CD4-positive, alpha-beta memory T cell (primary cell): ENCODE results near the gene PDE4C. TPM values are rescaled to one million over a fixed set of nuclear protein-coding genes. Genes with fewer than 3 reads are reported as not detected.

ENCODE experiments used
- CTCF ChIA-PET: fragments of 350-600 bp; sonication (Branson Sonifier 250); formaldehyde crosslinking; loops from one replicate; lab custom pipeline; 2021; ENCODE audit warnings: inconsistent platforms; ENCODE audit not compliant: partially characterized antibody; lab: Charles Lee
- POLR2A ChIA-PET: fragments of 350-600 bp; sonication (Branson Sonifier 250); formaldehyde crosslinking; loops from one replicate; lab custom pipeline; 2021; ENCODE audit not compliant: partially characterized antibody; lab: Charles Lee
- DNase-seq, 5 donors: peaks; one replicate each; pipeline versions ENCODE4 v3.0.0 to v3.0.0-alpha.2; 2020 to 2022; ENCODE audit warnings: mixed read lengths in 1 of 5
- H3K27ac ChIP-seq: one replicate; pipeline ENCODE4 v1.7.0; 2013; ENCODE audit warnings: low read depth, low read length
- H3K27me3 ChIP-seq: 2 replicates; pipeline ENCODE4 v1.7.0; 2013; ENCODE audit warnings: mild to moderate bottlenecking, low read length, moderate library complexity; ENCODE audit not compliant: insufficient read depth
- H3K36me3 ChIP-seq: 2 replicates; pipeline ENCODE4 v1.7.0; 2013; ENCODE audit warnings: mild to moderate bottlenecking, low read length, moderate library complexity; ENCODE audit not compliant: insufficient read depth
- H3K4me1 ChIP-seq: 2 replicates; pipeline ENCODE4 v1.7.0; 2013; ENCODE audit warnings: mild to moderate bottlenecking, low read length, moderate library complexity; ENCODE audit not compliant: insufficient read depth
- H3K4me3 ChIP-seq, 2 donors: one replicate each; pipeline ENCODE4 v1.7.0; 2013; ENCODE audit warnings: low read length in 2 of 2, mild to moderate bottlenecking in 1 of 2
- H3K9me3 ChIP-seq, 2 donors: one replicate each; pipeline ENCODE4 v1.7.0; 2013; ENCODE audit warnings: low read length in 2 of 2, control low read depth in 1 of 2; ENCODE audit not compliant: control insufficient read depth in 1 of 2
- H3K27ac Mint-ChIP-seq, 7 donors: one replicate each; pipeline ENCODE4 v1.8.0; 2020 to 2021; ENCODE audit warnings: mixed read lengths in 7 of 7, mild to moderate bottlenecking in 6 of 7, inconsistent platforms in 3 of 7, moderate library complexity in 3 of 7
- H3K27me3 Mint-ChIP-seq, 2 donors: one replicate each; pipeline ENCODE4 v1.8.0; 2020 to 2021; ENCODE audit warnings: mixed read lengths in 2 of 2
- H3K36me3 Mint-ChIP-seq, 2 donors: one replicate each; pipeline ENCODE4 v1.8.0; 2020 to 2021; ENCODE audit warnings: mixed read lengths in 2 of 2, inconsistent platforms in 1 of 2, mild to moderate bottlenecking in 1 of 2
- H3K4me1 Mint-ChIP-seq, 4 donors: one replicate each; pipeline ENCODE4 v1.8.0; 2020 to 2021; ENCODE audit warnings: mixed read lengths in 4 of 4, mild to moderate bottlenecking in 1 of 4
- H3K4me3 Mint-ChIP-seq, 8 donors: one replicate each; pipeline ENCODE4 v1.8.0; 2020 to 2021; ENCODE audit warnings: mixed read lengths in 8 of 8, mild to moderate bottlenecking in 7 of 8, moderate library complexity in 6 of 8, inconsistent platforms in 3 of 8
- H3K9me3 Mint-ChIP-seq, 8 donors: one replicate each; pipeline ENCODE4 v1.8.0; 2020 to 2021; ENCODE audit warnings: mixed read lengths in 8 of 8, mild to moderate bottlenecking in 5 of 8, inconsistent platforms in 3 of 8, moderate library complexity in 1 of 8
- intact Hi-C: fragments of 100-400 bp; cut with micrococcal nuclease; formaldehyde crosslinking; loops from one replicate; pipeline ENCODE4 v1.15.1; 2023
- polyA plus RNA-seq, 2 donors: library from polyadenylated mRNA; unstranded; fragments of 300-500 nt; fragmentation: Illumina TruSeq; gene quantifications; one replicate each; pipeline ENCODE4 v1.2.3, GENCODE V29; 2021
- total RNA-seq, 2 experiments: library from RNA; stranded (reverse); gene quantifications; one replicate each; pipeline ENCODE4 v1.2.3, GENCODE V29; 2021

PDE4C gene
- total and polyA plus RNA-seq, 4 experiments from 2014 or later = 0.52 TPM; not detected in 3

DNA sequence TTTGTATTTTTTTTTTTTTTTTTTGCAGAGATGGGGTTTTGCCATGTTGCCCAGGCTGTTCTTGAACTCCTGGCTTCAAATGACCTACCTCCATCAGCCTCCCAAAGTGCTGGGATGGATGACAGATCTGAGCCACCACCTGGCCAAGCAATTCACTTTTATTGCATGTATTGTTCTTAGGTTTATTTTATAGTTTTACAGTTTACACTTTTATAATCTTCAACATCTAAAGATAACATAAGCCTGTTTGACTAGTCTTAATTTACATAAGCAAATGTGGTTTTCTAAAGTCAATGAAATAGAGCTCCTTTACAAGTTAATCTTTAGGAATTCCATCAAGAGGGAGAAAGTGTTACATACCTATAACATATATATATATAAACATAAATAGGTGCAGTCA lies 42.7 kb downstream of the PDE4C start:
- H3K27me3 ChIP-seq = no peaks in the 10 kb centered on the region
- intact Hi-C loops = no loop called here
- Mint-ChIP-seq H3K36me3 (no peaks in the 10 kb centered on the region), H3K4me1 (no peaks in the 10 kb centered on the region), H3K9me3 (no peaks in the 10 kb centered on the region), H3K27ac (no peak overlapping the region), H3K4me3 (no peak overlapping the region), H3K27me3 (no peaks in the 10 kb centered on the region)
- no peak for DNase-seq
- no peak overlapping the region for H3K27ac ChIP-seq
- no peaks in the 10 kb centered on the region for H3K4me1 ChIP-seq
- ChIA-PET CTCF (interaction anchor here (0.6 to 1.5 kb wide), 5 partner anchors 8 to 95 kb away, joined by 3 to 5 read pairs (median 3); no protein-coding TSS in a partner anchor), POLR2A (no interaction called here)
- H3K4me3 ChIP-seq = no peak overlapping the region
- H3K36me3 ChIP-seq = no peaks in the 10 kb centered on the region
- H3K9me3 ChIP-seq = no peaks in the 10 kb centered on the region

DNA sequence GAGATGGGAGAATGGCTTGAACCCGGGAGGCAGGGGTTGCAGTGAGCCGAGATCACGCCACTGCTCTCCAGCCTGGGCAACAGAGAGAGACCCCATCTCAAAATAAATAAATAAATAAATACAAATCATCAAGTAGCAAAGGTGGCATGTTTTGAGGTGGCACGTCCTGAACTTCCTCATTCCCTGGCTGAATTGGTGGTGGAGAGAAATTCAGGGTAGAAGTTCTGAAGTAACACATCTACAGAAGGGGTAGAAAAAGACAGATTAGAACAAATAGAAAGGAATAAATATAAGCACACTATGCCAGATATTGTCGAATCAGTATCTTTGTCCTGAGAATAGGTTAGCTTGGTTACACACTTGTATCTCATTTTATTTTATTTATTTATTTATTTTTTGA lies 46.3 kb downstream of the PDE4C start:
- H3K27ac ChIP-seq = no peak overlapping the region
- no peaks in the 10 kb centered on the region for H3K9me3 ChIP-seq
- H3K4me3 Mint-ChIP-seq = no peak overlapping the region
- H3K36me3 Mint-ChIP-seq = peaks cover 0 to 5% of the 10 kb centered on the region in 2 donors
- no peak for DNase-seq
- ChIA-PET CTCF (no interaction called here), POLR2A (no interaction called here)
- H3K27ac Mint-ChIP-seq = no peak overlapping the region
- intact Hi-C loops = no loop called here
- peaks cover 0 to 6% (median 1%) of the 10 kb centered on the region in 4 donors for H3K4me1 Mint-ChIP-seq
- peaks cover 4% of the 10 kb centered on the region for H3K4me1 ChIP-seq
- no peaks in the 10 kb centered on the region for H3K27me3 ChIP-seq
- H3K36me3 ChIP-seq = no peaks in the 10 kb centered on the region
- H3K27me3 Mint-ChIP-seq = no peaks in the 10 kb centered on the region
- no peaks in the 10 kb centered on the region for H3K9me3 Mint-ChIP-seq
- H3K4me3 ChIP-seq = no peak overlapping the region

DNA sequence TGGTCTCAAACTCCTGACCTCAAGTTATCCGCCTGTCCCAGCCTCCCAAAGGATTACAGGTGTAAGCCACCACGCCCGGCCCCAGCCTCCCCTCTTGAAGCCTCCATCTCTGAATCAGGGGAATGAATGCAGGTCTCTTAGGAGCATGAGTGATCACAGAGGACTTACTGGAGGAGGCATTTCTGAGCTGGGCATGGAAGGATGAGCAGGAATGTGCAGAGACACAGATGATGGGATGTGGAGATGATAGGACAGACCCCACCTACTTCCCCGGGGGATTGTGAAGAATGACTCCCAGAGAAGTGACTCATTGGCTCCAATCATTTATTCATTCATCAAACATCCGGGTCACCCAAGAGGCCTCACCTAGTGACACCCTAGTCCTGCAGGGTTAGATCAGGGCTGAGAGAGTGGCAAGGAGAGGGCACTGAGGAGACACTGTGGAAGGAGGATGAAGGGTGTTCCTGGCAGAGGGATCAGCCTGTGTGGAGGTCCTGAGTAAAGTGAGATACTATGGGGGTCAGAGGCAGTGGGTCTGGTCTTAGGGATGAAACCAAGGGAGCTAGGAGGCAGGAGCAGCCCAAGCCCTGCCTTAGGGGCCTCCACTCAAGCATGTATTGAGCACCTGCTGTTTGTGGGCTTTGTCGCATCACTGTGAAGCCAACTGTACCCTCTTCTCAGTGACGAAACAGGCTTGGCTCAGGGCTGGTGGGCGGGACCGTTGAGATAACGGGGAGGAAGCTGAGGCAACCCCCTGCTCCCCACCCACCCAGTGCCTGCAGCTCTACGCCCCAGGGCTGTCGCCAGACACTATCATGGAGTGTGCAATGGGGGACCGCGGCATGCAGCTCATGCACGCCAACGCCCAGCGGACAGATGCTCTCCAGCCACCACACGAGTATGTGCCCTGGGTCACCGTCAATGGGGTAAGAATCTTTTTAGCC lies 49.6 kb downstream of the PDE4C start:
- Histone ChIP-seq H3K9me3 (no peaks in the 10 kb centered on the region), H3K4me1 (peaks cover 18% of the 10 kb centered on the region), H3K4me3 (no peak overlapping the region), H3K27ac (no peak overlapping the region), H3K27me3 (no peaks in the 10 kb centered on the region), H3K36me3 (no peaks in the 10 kb centered on the region)
- H3K4me1 Mint-ChIP-seq = peaks cover 3 to 20% (median 9%) of the 10 kb centered on the region in 4 donors
- H3K36me3 Mint-ChIP-seq = peaks cover 5 to 7% of the 10 kb centered on the region in 2 donors
- DNase-seq = no peak
- CTCF ChIA-PET = interaction anchor here (1.4 to 1.6 kb wide), 2 partner anchors 26 to 65 kb away, joined by 3 to 4 read pairs; no protein-coding TSS in a partner anchor
- POLR2A ChIA-PET = interaction anchor here (0.6 kb wide), 1 partner anchor 72 kb away, joined by 3 read pairs; no protein-coding TSS in a partner anchor
- peak overlapping the region in 1 of 8 donors; percentile 33 for H3K4me3 Mint-ChIP-seq
- intact Hi-C loops = no loop called here
- H3K9me3 Mint-ChIP-seq = no peaks in the 10 kb centered on the region
- H3K27me3 Mint-ChIP-seq = no peaks in the 10 kb centered on the region
- H3K27ac Mint-ChIP-seq = no peak overlapping the region

DNA sequence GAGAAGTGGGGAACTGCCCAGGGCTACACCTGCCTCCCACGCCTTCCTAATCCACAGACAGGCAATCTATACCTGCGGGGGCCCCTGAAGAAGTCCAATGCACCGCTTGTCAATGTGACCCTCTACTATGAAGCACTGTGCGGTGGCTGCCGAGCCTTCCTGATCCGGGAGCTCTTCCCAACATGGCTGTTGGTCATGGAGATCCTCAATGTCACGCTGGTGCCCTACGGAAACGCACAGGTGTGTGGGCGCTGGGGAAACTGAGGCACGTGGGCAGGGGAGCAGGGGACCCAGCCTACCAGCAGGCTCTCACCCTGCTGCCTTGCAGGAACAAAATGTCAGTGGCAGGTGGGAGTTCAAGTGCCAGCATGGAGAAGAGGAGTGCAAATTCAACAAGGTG lies 51.3 kb downstream of the PDE4C start:
- CTCF ChIA-PET = interaction anchor here (0.8 to 1.5 kb wide), 3 partner anchors 63 to 83 kb away, joined by 4 to 6 read pairs (median 4); no protein-coding TSS in a partner anchor
- POLR2A ChIA-PET = interaction anchor here (1.0 to 1.6 kb wide), 5 partner anchors 11 to 105 kb away, joined by 3 to 8 read pairs (median 4); partner anchors contain the start of gene IL12RB1
- H3K27ac ChIP-seq = no peak overlapping the region
- no peaks in the 10 kb centered on the region for H3K27me3 Mint-ChIP-seq
- peaks cover 18% of the 10 kb centered on the region for H3K4me1 ChIP-seq
- no peaks in the 10 kb centered on the region for H3K27me3 ChIP-seq
- H3K9me3 ChIP-seq = no peaks in the 10 kb centered on the region
- peak overlapping the region in 1 of 7 donors; percentile 76 for H3K27ac Mint-ChIP-seq
- H3K4me1 Mint-ChIP-seq = peaks cover 3 to 20% (median 9%) of the 10 kb centered on the region in 4 donors
- no peak overlapping the region for H3K4me3 ChIP-seq
- H3K36me3 ChIP-seq = no peaks in the 10 kb centered on the region
- peak overlapping the region in 6 of 8 donors; percentile 10 to 93 (median 34) for H3K4me3 Mint-ChIP-seq
- no peak for DNase-seq
- peaks cover 5 to 7% of the 10 kb centered on the region in 2 donors for H3K36me3 Mint-ChIP-seq
- no peaks in the 10 kb centered on the region for H3K9me3 Mint-ChIP-seq
- intact Hi-C loops = loop anchor here (2.0 kb wide), 1 partner anchor 22 kb away; the partner anchor contains the start of gene PIK3R2

Other genes starting within 250 kb of the PDE4C start
- gene ARRDC2, start 218.3 kb downstream of the PDE4C start, total RNA-seq = 100 to 1,000 TPM; 136 to 138 TPM
- 10 to 100 TPM; 39.8 to 47.9 TPM for gene ARRDC2, start 218.3 kb downstream of the PDE4C start, polyA plus RNA-seq
- 10 to 100 TPM; 39.3 to 42.1 TPM for gene IL12RB1, start 139.5 kb downstream of the PDE4C start, total RNA-seq
- gene IL12RB1, start 139.5 kb downstream of the PDE4C start, polyA plus RNA-seq = 10 to 100 TPM; 35.0 to 55.1 TPM
- gene MAST3, start 128.7 kb downstream of the PDE4C start, total RNA-seq = 10 to 100 TPM; 51.6 to 53.9 TPM
- gene MAST3, start 128.7 kb downstream of the PDE4C start, polyA plus RNA-seq = 10 to 100 TPM in 1 of 2 donors, 1 to 10 TPM in 1; 4.3 to 16.7 TPM
- 10 to 100 TPM; 18.1 to 23.0 TPM for gene PIK3R2, start 73.3 kb downstream of the PDE4C start, total RNA-seq
- gene PIK3R2, start 73.3 kb downstream of the PDE4C start, polyA plus RNA-seq = 1 to 10 TPM; 1.5 to 6.6 TPM
- 10 to 100 TPM; 48.3 to 56.9 TPM for gene IFI30, start 52.6 kb downstream of the PDE4C start, total RNA-seq
- 10 to 100 TPM in 1 of 2 donors, 1 to 10 TPM in 1; 6.3 to 16.7 TPM for gene IFI30, start 52.6 kb downstream of the PDE4C start, polyA plus RNA-seq
- gene MPV17L2, start 33.2 kb downstream of the PDE4C start, total RNA-seq = 1 to 10 TPM; 7.6 to 7.8 TPM
- 10 to 100 TPM; 10.5 to 13.7 TPM for gene MPV17L2, start 33.2 kb downstream of the PDE4C start, polyA plus RNA-seq
- gene RAB3A, start 22.4 kb downstream of the PDE4C start, total RNA-seq = 1 to 10 TPM; 4.7 to 4.8 TPM
- 1 to 10 TPM in 1 of 2 donors, under 1 TPM in 1; 0.59 to 1.0 TPM for gene RAB3A, start 22.4 kb downstream of the PDE4C start, polyA plus RNA-seq
- 1 to 10 TPM; 5.5 to 5.8 TPM for gene IQCN, start 48.0 kb upstream of the PDE4C start, total RNA-seq
- gene IQCN, start 48.0 kb upstream of the PDE4C start, polyA plus RNA-seq = 1 to 10 TPM in 1 of 2 donors, under 1 TPM in 1; 0.13 to 1.8 TPM
- gene JUND, start 55.2 kb upstream of the PDE4C start, total RNA-seq = 100 to 1,000 TPM; 163 TPM
- gene JUND, start 55.2 kb upstream of the PDE4C start, polyA plus RNA-seq = 100 to 1,000 TPM in 1 of 2 donors, 10 to 100 TPM in 1; 16.5 to 133 TPM
- 10 to 100 TPM; 64.2 to 65.0 TPM for gene LSM4, start 96.6 kb upstream of the PDE4C start, total RNA-seq
- gene LSM4, start 96.6 kb upstream of the PDE4C start, polyA plus RNA-seq = 100 to 1,000 TPM; 121 to 164 TPM
- 10 to 100 TPM; 46.2 to 49.2 TPM for gene PGPEP1, start 114.2 kb upstream of the PDE4C start, total RNA-seq
- 1 to 10 TPM; 6.8 to 8.0 TPM for gene PGPEP1, start 114.2 kb upstream of the PDE4C start, polyA plus RNA-seq
- gene GDF15, start 159.7 kb upstream of the PDE4C start, total RNA-seq = 1 to 10 TPM; 1.2 TPM
- not detected for gene GDF15, start 159.7 kb upstream of the PDE4C start, polyA plus RNA-seq
- under 1 TPM; 0.73 to 0.91 TPM for gene LRRC25, start 171.2 kb upstream of the PDE4C start, total RNA-seq
- gene LRRC25, start 171.2 kb upstream of the PDE4C start, polyA plus RNA-seq = under 1 TPM in 1 of 2 donors, not detected in 1; 0.07 TPM
- gene SSBP4, start 193.0 kb upstream of the PDE4C start, total RNA-seq = 10 to 100 TPM; 71.3 to 73.4 TPM
- gene SSBP4, start 193.0 kb upstream of the PDE4C start, polyA plus RNA-seq = 100 to 1,000 TPM in 1 of 2 donors, 10 to 100 TPM in 1; 81.5 to 108 TPM
- gene ISYNA1, start 211.7 kb upstream of the PDE4C start, total RNA-seq = 10 to 100 TPM; 37.1 to 43.2 TPM
- 10 to 100 TPM; 27.5 to 36.3 TPM for gene ISYNA1, start 211.7 kb upstream of the PDE4C start, polyA plus RNA-seq